GM12875 (cell line): ENCODE results near the gene LSM3.

Experiments used
- H3K4me3 ChIP-seq: one replicate; pipeline ENCODE4 v1.5.1; 2011; ENCODE audit warnings: low read depth, low read length, control low read depth
- TF ChIP-seq, protein P1 (sequence below): IDR thresholded peaks from 2 replicates; pipeline ENCODE4 v1.5.1; 2011; ENCODE audit warnings: low read depth, mild to moderate bottlenecking, control low read depth, inconsistent platforms, low read length, moderate library complexity, borderline replicate concordance; ENCODE audit not compliant: insufficient read depth

LSM3 gene

DNA sequence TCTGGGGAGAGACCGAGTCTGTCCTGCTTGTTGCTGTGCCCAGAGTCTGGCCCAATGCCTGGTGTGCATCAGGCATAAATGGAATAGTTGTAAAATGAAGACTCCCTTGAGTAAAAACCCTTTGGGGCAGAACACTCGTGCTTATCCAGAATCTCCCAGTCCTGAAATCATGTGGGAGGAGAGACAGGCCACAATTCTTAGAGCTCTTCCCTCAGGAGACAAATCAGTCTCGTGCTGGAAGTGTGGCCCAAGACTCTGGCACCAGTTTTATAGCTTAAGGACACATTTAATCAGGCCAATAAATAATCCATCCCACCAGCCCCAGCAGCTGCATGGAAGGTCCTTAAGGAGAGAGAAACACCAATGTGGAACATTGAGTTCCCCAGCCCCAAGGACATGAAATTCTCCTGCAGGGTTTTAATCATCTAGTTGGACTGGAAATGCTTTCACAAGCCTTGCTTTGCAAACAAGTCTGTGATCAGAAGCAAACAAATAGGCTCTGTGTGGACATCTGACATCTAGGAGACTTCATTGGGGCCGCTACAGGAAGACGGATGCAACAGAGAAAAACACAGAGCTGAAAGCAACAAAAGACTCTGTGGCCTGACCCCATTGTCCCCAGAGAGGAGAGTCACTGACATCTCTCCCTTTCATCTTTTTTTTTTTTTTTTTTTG, 70.4 kb downstream of the LSM3 start:
- H3K4me3 ChIP-seq: no peak overlapping the region
- TF ChIP-seq, protein P1, sequence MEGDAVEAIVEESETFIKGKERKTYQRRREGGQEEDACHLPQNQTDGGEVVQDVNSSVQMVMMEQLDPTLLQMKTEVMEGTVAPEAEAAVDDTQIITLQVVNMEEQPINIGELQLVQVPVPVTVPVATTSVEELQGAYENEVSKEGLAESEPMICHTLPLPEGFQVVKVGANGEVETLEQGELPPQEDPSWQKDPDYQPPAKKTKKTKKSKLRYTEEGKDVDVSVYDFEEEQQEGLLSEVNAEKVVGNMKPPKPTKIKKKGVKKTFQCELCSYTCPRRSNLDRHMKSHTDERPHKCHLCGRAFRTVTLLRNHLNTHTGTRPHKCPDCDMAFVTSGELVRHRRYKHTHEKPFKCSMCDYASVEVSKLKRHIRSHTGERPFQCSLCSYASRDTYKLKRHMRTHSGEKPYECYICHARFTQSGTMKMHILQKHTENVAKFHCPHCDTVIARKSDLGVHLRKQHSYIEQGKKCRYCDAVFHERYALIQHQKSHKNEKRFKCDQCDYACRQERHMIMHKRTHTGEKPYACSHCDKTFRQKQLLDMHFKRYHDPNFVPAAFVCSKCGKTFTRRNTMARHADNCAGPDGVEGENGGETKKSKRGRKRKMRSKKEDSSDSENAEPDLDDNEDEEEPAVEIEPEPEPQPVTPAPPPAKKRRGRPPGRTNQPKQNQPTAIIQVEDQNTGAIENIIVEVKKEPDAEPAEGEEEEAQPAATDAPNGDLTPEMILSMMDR: no peak
